Smooth muscle cell (in vitro differentiated cells): ENCODE results near the gene TXNDC2. TPM values are rescaled to one million over a fixed set of nuclear protein-coding genes. Genes with fewer than 3 reads are reported as not detected.
A peak's percentile ranks its signal among the peaks of the same experiment; 100 is the strongest.

Experiments used
- DNase-seq: peaks from one replicate; lab custom pipeline; 2025; ENCODE audit not compliant: unreplicated experiment; lab: John Stamatoyannopoulos, UW
- H2AFZ ChIP-seq: fragments of 200-600 bp; sonication (generic); 2 replicates; pipeline ENCODE4 v1.6.0; 2016; ENCODE audit warnings: antibody characterized with exemption, low read depth, mild to moderate bottlenecking
- H3F3A ChIP-seq: fragments of 200-600 bp; sonication (generic); 2 replicates; pipeline ENCODE4 v1.6.0; 2017; ENCODE audit warnings: antibody characterized with exemption, low read depth
- H3K27ac ChIP-seq: fragments of 200-600 bp; sonication (generic); 2 replicates; pipeline ENCODE4 v1.5.1; 2016; ENCODE audit warnings: low read depth, mild to moderate bottlenecking
- H3K27me3 ChIP-seq: fragments of 200-600 bp; sonication (generic); 2 replicates; pipeline ENCODE4 v1.6.1; 2016; ENCODE audit warnings: low read depth, mild to moderate bottlenecking
- H3K36me3 ChIP-seq: fragments of 200-600 bp; sonication (generic); 2 replicates; pipeline ENCODE4 v1.5.1; 2016; ENCODE audit warnings: low read depth
- H3K4me1 ChIP-seq: fragments of 200-600 bp; sonication (generic); 2 replicates; pipeline ENCODE4 v1.5.1; 2016; ENCODE audit warnings: low read depth
- H3K4me2 ChIP-seq: fragments of 200-600 bp; sonication (generic); 2 replicates; pipeline ENCODE4 v1.6.0; 2016; ENCODE audit warnings: mild to moderate bottlenecking
- H3K4me3 ChIP-seq: fragments of 200-600 bp; sonication (generic); 2 replicates; pipeline ENCODE4 v1.5.1; 2016; ENCODE audit warnings: mild to moderate bottlenecking
- H3K79me2 ChIP-seq: fragments of 200-600 bp; sonication (generic); 2 replicates; pipeline ENCODE4 v1.6.0; 2016; ENCODE audit warnings: low read depth, mild to moderate bottlenecking
- H3K9ac ChIP-seq: fragments of 200-600 bp; sonication (generic); 2 replicates; pipeline ENCODE4 v1.6.0; 2016; ENCODE audit warnings: low read depth
- H3K9me3 ChIP-seq: fragments of 200-600 bp; sonication (generic); replicated peaks from 2 replicates; pipeline ENCODE4 v1.5.1; 2016; ENCODE audit warnings: low read depth
- H4K20me1 ChIP-seq: fragments of 200-600 bp; sonication (generic); 2 replicates; pipeline ENCODE4 v1.6.0; 2016; ENCODE audit warnings: low read depth
- CTCF ChIP-seq: fragments of 200-600 bp; sonication (generic); IDR thresholded peaks from 2 replicates; pipeline ENCODE4 v1.5.1; 2017; ENCODE audit warnings: borderline replicate concordance, mild to moderate bottlenecking, antibody characterized with exemption; ENCODE audit not compliant: insufficient read depth, poor library complexity, severe bottlenecking
- WGBS: methylation state at CpG from one replicate; pipeline ENCODE4 v1.1.7; 2016; ENCODE audit warnings: low lambda C conversion rate; 5-methylcytosine and 5-hydroxymethylcytosine counted together
- polyA plus RNA-seq: library from polyadenylated mRNA; unstranded; fragments of >200 nt; fragmentation: Nextera tagmentation; extraction: Ambion mirVana; gene quantifications from 2 replicates; pipeline ENCODE4 v1.2.1, GENCODE V29; 2016
- total RNA-seq: library from RNA; depleted of rRNA; stranded (reverse); fragments of >200 nt; gene quantifications from 2 replicates; pipeline ENCODE4 v1.2.3, GENCODE V29; 2014

TXNDC2 gene
- total and polyA plus RNA-seq, 2 experiments from 2014 or later = 0.58 TPM; not detected in 1

GRCh38 chr18:9928646-9929259 is 43.0 kb downstream of the TXNDC2 start:
- no peak overlapping the region for H2AFZ ChIP-seq
- peak overlapping the region; percentile 14 for H3K4me2 ChIP-seq
- DNase-seq = no peak
- peaks cover 54% of the 10 kb centered on the region for H3K4me1 ChIP-seq
- WGBS = 87% methylated on average over 5 of the region's 5 CpGs
- no peak overlapping the region for H3K9ac ChIP-seq
- H3K27ac ChIP-seq = peak overlapping the region; percentile 48
- H3K27me3 ChIP-seq = no peaks in the 10 kb centered on the region
- peaks cover 100% of the 10 kb centered on the region for H4K20me1 ChIP-seq
- no peaks in the 10 kb centered on the region for H3F3A ChIP-seq
- H3K36me3 ChIP-seq = no peaks in the 10 kb centered on the region
- no peak overlapping the region for H3K4me3 ChIP-seq
- no peaks in the 10 kb centered on the region for H3K9me3 ChIP-seq
- H3K79me2 ChIP-seq = peaks cover 100% of the 10 kb centered on the region
- TF ChIP-seq CTCF = no peak

DNA sequence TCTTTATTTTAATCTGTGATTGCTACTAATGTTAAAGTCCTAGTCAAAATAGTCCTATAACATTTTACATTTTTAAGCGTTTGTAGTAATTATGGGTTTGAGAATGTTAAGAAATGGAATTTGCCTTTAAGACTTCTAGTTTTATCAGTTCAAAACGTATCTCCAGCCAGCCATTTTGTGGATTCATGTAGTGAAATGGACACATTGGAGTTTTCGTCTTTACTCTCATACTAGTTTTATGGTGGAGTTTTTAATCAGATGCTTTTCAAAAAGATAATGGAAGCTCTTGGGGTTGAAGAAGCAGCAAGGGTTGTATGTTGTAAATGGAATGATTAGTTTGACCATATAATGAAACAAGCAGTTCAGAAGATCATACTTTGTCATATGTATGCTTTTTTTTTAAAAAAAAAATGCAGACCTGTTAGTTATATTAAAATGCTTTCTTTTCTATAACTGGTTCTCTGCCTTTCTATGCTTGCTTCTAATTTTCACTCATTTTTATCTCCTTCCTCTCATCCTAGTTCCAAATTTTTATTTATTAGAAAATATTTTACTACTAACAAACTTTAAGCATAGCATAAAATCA is 44.6 kb downstream of the TXNDC2 start:
- H3K4me2 ChIP-seq = peak overlapping the region; percentile 20
- H3K4me1 ChIP-seq = peaks cover 41% of the 10 kb centered on the region
- no peaks in the 10 kb centered on the region for H3K9me3 ChIP-seq
- no peak overlapping the region for H3K9ac ChIP-seq
- 75% methylated on average over 3 of the region's 3 CpGs for WGBS
- no peak overlapping the region for H3K4me3 ChIP-seq
- no peaks in the 10 kb centered on the region for H3F3A ChIP-seq
- no peak overlapping the region for H2AFZ ChIP-seq
- DNase-seq = no peak
- peaks cover 100% of the 10 kb centered on the region for H3K79me2 ChIP-seq
- peak overlapping the region; percentile 25 for H3K27ac ChIP-seq
- H3K36me3 ChIP-seq = peaks cover 7% of the 10 kb centered on the region
- H3K27me3 ChIP-seq = no peaks in the 10 kb centered on the region
- peaks cover 97% of the 10 kb centered on the region for H4K20me1 ChIP-seq
- no peak for TF ChIP-seq CTCF

GRCh38 chr18:9931146-9931545 is 45.4 kb downstream of the TXNDC2 start:
- H3F3A ChIP-seq = peaks cover 4% of the 10 kb centered on the region
- WGBS = 58% methylated on average over 1 of the region's 1 CpG
- H3K9ac ChIP-seq = no peak overlapping the region
- H3K4me3 ChIP-seq = no peak overlapping the region
- no peak overlapping the region for H2AFZ ChIP-seq
- no peak for TF ChIP-seq CTCF
- no peak for DNase-seq
- peak overlapping the region; percentile 4 for H3K4me2 ChIP-seq
- H3K27ac ChIP-seq = peak overlapping the region; percentile 25
- H3K79me2 ChIP-seq = peaks cover 100% of the 10 kb centered on the region
- H3K4me1 ChIP-seq = peaks cover 35% of the 10 kb centered on the region
- peaks cover 7% of the 10 kb centered on the region for H3K36me3 ChIP-seq
- no peaks in the 10 kb centered on the region for H3K27me3 ChIP-seq
- peaks cover 97% of the 10 kb centered on the region for H4K20me1 ChIP-seq
- H3K9me3 ChIP-seq = no peaks in the 10 kb centered on the region

- H3K4me3 ChIP-seq = no peak overlapping the region
- H3K36me3 ChIP-seq = peaks cover 11% of the 10 kb centered on the region
- peaks cover 100% of the 10 kb centered on the region for H3K79me2 ChIP-seq
- peaks cover 31% of the 10 kb centered on the region for H3K4me1 ChIP-seq
- no peak overlapping the region for H3K4me2 ChIP-seq
- H3F3A ChIP-seq = peaks cover 4% of the 10 kb centered on the region
- peak overlapping the region; percentile 25 for H3K27ac ChIP-seq
- no peaks in the 10 kb centered on the region for H3K27me3 ChIP-seq
- WGBS = 76% methylated on average over 5 of the region's 5 CpGs
- no peaks in the 10 kb centered on the region for H3K9me3 ChIP-seq
- no peak overlapping the region for H3K9ac ChIP-seq
- TF ChIP-seq CTCF = no peak
- H2AFZ ChIP-seq = no peak overlapping the region
- no peak for DNase-seq
- peaks cover 97% of the 10 kb centered on the region for H4K20me1 ChIP-seq
Observed at GRCh38 chr18:9931678-9932077, 45.9 kb downstream of the TXNDC2 start.
